Body of pancreas (tissue), 4 donors: ENCODE results near the gene ST14.

Experiments
- POLR2A ChIP-seq, 3 donors: fragments of 450-650 bp; IDR thresholded peaks; one replicate each; pipeline ENCODE4 v1.6.1; 2016; ENCODE audit warnings: antibody characterized with exemption in 3 of 3, mild to moderate bottlenecking in 2 of 3
- TF ChIP-seq, protein P1 (sequence below), 7 experiments: fragments of 450-650 bp in 4 of 7; fragments of 200-600 bp in 3 of 7; sonication (generic) in 3 of 7; IDR thresholded peaks; one replicate each; pipeline ENCODE4 v1.5.1; 2016 to 2019; ENCODE audit warnings: antibody characterized with exemption in 7 of 7

DNA sequence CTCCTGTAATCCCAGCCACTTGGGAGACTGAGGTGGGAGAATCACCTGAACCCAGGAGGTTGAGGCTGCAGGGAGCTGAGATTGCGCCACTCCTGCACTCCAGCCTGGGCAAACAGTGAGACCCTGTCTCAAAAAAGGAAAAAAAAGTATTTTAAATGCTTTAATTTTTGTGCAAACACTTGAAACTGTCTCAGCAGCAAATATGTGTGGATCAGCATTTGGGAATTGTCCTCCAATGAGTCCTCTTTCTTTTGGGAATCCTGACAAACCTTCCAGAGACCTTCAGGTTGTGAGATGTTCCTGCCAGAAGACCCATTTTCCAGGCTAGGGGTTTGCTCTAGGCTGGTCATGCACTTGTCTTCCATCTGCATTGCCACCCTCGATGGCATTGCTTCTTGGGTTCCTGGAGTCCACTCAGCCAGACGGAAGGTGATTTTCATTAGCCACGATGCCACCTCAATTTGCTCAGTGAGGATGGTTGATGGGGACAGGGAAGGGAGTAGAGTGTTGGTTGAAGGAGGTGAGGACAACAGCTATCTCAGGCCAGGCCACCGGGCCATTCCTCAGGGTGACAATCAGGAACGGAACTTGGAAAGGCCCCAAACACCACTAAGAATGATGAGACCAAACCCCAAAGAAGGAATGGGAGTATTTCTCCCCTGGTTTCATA lies 55.4 kb downstream of the ST14 start:
- TF ChIP-seq, protein P1, sequence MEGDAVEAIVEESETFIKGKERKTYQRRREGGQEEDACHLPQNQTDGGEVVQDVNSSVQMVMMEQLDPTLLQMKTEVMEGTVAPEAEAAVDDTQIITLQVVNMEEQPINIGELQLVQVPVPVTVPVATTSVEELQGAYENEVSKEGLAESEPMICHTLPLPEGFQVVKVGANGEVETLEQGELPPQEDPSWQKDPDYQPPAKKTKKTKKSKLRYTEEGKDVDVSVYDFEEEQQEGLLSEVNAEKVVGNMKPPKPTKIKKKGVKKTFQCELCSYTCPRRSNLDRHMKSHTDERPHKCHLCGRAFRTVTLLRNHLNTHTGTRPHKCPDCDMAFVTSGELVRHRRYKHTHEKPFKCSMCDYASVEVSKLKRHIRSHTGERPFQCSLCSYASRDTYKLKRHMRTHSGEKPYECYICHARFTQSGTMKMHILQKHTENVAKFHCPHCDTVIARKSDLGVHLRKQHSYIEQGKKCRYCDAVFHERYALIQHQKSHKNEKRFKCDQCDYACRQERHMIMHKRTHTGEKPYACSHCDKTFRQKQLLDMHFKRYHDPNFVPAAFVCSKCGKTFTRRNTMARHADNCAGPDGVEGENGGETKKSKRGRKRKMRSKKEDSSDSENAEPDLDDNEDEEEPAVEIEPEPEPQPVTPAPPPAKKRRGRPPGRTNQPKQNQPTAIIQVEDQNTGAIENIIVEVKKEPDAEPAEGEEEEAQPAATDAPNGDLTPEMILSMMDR (IDR thresholded peaks at IDR 0.05): no peak
- no peak for TF ChIP-seq POLR2A (IDR thresholded peaks at IDR 0.05)
